HepG2 (cell line): ENCODE results near the gene ALDOA. TPM values are rescaled to one million over a fixed set of nuclear protein-coding genes. Genes with fewer than 3 reads are reported as not detected.
A peak's percentile ranks its signal among the peaks of the same experiment; 100 is the strongest.

Source experiments
- FOSL2 ChIP-seq: sonication (generic); formaldehyde crosslinking; IDR thresholded peaks from 2 replicates; pipeline ENCODE4 v1.4.0; 2020; ENCODE audit warnings: missing genetic modification reagents
- HOXD1 ChIP-seq: sonication (generic); formaldehyde crosslinking; IDR thresholded peaks from 2 replicates; pipeline ENCODE4 v1.5.0; 2020; ENCODE audit warnings: missing genetic modification reagents
- KAT2B ChIP-seq: fragments of 150-350 bp; IDR thresholded peaks from 2 replicates; pipeline ENCODE4 v1.6.1; 2014; ENCODE audit warnings: low read depth, low read length, borderline replicate concordance
- KDM1A ChIP-seq: IDR thresholded peaks from 2 replicates; pipeline ENCODE4 v1.6.1; 2016; ENCODE audit warnings: missing compliant biosample characterization
- KDM6A ChIP-seq: IDR thresholded peaks from 2 replicates; pipeline ENCODE4 v1.6.1; 2016; ENCODE audit warnings: low read depth
- NR2F1 ChIP-seq, 2 experiments: fragments of 450-650 bp in 1 of 2; formaldehyde crosslinking in 1 of 2; IDR thresholded peaks; 2 replicates each; pipeline versions ENCODE4 v1.5.0 to v1.6.1; 2016 to 2020; ENCODE audit warnings: mild to moderate bottlenecking in 1 of 2, missing compliant biosample characterization in 1 of 2, missing genetic modification reagents in 1 of 2, moderate library complexity in 1 of 2
- RAD51 ChIP-seq: fragments of 450-650 bp; IDR thresholded peaks from 2 replicates; pipeline ENCODE4 v1.6.1; 2016; ENCODE audit warnings: borderline replicate concordance
- SETDB1 ChIP-seq: sonication (generic); formaldehyde crosslinking; IDR thresholded peaks from 2 replicates; pipeline ENCODE4 v1.5.1; 2020; ENCODE audit warnings: missing genetic modification reagents, mild to moderate bottlenecking, borderline replicate concordance
- SKI ChIP-seq: fragments of 450-650 bp; IDR thresholded peaks from one replicate; pipeline ENCODE4 v1.6.1; 2018; ENCODE audit warnings: mild to moderate bottlenecking; ENCODE audit not compliant: partially characterized antibody
- SP140L ChIP-seq: sonication (generic); formaldehyde crosslinking; IDR thresholded peaks from 2 replicates; pipeline ENCODE4 v1.4.0; 2020; ENCODE audit warnings: missing genetic modification reagents, borderline replicate concordance
- SRSF9 ChIP-seq: fragments of 200-400 bp; formaldehyde crosslinking; IDR thresholded peaks from 2 replicates; pipeline ENCODE4 v1.6.1; 2018; ENCODE audit warnings: borderline replicate concordance, mild to moderate bottlenecking, low read depth, low read length; ENCODE audit not compliant: insufficient read depth, poor library complexity, severe bottlenecking
- ZNF501 ChIP-seq: sonication (generic); formaldehyde crosslinking; IDR thresholded peaks from 2 replicates; pipeline ENCODE4 v1.5.1; 2020; ENCODE audit warnings: mild to moderate bottlenecking, moderate library complexity, missing genetic modification reagents
- ZNF839 ChIP-seq: sonication (generic); formaldehyde crosslinking; IDR thresholded peaks from 2 replicates; pipeline ENCODE4 v1.4.0; 2020; ENCODE audit warnings: missing genetic modification reagents, mild to moderate bottlenecking, borderline replicate concordance
- ZNF879 ChIP-seq: sonication (generic); formaldehyde crosslinking; IDR thresholded peaks from 2 replicates; pipeline ENCODE4 v1.8.1; 2023; ENCODE audit warnings: missing genetic modification reagents
- polyA plus RNA-seq, 8 experiments: library from polyadenylated mRNA; depleted of rRNA in 3 of 8; stranded (reverse) in 7 of 8; unstranded in 1 of 8; fragments of >200 nt; fragmentation: Illumina TruSeq in 4 of 8; extraction: Trizol in 4 of 8; gene quantifications; 2 replicates each; pipeline versions ENCODE4 v1.2.1 to v1.2.3, GENCODE V29; 2011 to 2016; ENCODE audit warnings: low read depth in 4 of 8, missing spikeins in 1 of 8, mixed read lengths in 1 of 8; ENCODE audit not compliant: insufficient read depth in 1 of 8
- total RNA-seq, 5 experiments: library from RNA; depleted of rRNA; stranded (reverse); fragments of >200 nt; fragmentation: Illumina TruSeq; extraction: Trizol; gene quantifications; 2 replicates each; pipeline ENCODE4 v1.2.3, GENCODE V29; 2016; ENCODE audit warnings: low read depth in 1 of 5
- TF ChIP-seq, protein P1 (sequence below): sonication (generic); formaldehyde crosslinking; IDR thresholded peaks from 2 replicates; pipeline ENCODE4 v1.4.0; 2020; ENCODE audit warnings: mild to moderate bottlenecking, missing genetic modification reagents, borderline replicate concordance
- TF ChIP-seq, protein P2 (sequence below), 2 experiments: sonication (generic) in 1 of 2; formaldehyde crosslinking in 1 of 2; IDR thresholded peaks; 2 replicates each; pipeline versions ENCODE4 v1.4.0 to v1.6.1; 2018 to 2020; ENCODE audit warnings: missing genetic modification reagents in 2 of 2, borderline replicate concordance in 1 of 2, low read depth in 1 of 2, mild to moderate bottlenecking in 1 of 2, missing biosample characterization in 1 of 2

Gene ALDOA
- total and polyA plus RNA-seq, 2 of the 13 experiments (the other 11 are each of a cell fraction or from before 2014, with no cell fraction given) = 925 to 1,884 TPM

DNA sequence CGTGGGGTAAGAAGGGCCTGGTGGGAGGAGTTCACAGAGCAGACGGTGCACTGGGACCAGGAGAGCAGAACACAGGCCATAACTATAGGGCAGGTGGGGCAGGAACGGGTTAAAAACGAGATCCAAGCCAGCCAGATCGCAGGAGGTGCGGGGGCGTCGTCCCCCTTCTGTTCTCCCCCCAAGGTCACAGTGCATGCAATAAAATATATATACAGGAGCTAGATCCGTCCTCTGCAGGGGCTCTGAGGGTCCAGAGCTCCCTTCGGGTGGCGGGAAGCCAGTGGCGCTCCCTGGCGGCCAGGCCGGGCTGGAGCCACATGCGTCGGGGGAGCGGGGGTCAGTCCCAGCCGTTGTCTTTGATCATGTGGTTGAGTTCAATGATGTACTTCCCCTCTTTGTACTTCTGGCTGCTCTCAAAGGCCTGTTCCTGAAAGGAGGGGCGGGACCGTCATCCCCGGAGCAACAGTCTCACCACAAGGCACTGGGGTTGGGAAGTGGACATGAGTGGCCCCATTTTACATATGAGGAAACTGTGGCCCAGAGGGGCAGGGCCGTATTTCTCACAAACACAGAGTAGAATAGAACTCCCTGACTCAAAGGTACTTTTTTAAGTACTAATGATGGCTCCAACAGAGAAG is 26.9 kb downstream of the ALDOA start (continued):
- TF ChIP-seq SETDB1 (CRISPR knock-in tag) = no peak
- TF ChIP-seq, protein P1, sequence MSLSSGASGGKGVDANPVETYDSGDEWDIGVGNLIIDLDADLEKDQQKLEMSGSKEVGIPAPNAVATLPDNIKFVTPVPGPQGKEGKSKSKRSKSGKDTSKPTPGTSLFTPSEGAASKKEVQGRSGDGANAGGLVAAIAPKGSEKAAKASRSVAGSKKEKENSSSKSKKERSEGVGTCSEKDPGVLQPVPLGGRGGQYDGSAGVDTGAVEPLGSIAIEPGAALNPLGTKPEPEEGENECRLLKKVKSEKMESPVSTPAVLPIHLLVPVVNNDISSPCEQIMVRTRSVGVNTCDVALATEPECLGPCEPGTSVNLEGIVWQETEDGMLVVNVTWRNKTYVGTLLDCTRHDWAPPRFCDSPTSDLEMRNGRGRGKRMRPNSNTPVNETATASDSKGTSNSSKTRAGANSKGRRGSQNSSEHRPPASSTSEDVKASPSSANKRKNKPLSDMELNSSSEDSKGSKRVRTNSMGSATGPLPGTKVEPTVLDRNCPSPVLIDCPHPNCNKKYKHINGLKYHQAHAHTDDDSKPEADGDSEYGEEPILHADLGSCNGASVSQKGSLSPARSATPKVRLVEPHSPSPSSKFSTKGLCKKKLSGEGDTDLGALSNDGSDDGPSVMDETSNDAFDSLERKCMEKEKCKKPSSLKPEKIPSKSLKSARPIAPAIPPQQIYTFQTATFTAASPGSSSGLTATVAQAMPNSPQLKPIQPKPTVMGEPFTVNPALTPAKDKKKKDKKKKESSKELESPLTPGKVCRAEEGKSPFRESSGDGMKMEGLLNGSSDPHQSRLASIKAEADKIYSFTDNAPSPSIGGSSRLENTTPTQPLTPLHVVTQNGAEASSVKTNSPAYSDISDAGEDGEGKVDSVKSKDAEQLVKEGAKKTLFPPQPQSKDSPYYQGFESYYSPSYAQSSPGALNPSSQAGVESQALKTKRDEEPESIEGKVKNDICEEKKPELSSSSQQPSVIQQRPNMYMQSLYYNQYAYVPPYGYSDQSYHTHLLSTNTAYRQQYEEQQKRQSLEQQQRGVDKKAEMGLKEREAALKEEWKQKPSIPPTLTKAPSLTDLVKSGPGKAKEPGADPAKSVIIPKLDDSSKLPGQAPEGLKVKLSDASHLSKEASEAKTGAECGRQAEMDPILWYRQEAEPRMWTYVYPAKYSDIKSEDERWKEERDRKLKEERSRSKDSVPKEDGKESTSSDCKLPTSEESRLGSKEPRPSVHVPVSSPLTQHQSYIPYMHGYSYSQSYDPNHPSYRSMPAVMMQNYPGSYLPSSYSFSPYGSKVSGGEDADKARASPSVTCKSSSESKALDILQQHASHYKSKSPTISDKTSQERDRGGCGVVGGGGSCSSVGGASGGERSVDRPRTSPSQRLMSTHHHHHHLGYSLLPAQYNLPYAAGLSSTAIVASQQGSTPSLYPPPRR = peak; percentile 74
- TF ChIP-seq FOSL2 (CRISPR knock-in tag) = peak; percentile 47; the same call in 1 of the 2 replicates
- 0 out of 2 replicates have a peak, but pooled peaks have one; percentile 80 for TF ChIP-seq ZNF839
- TF ChIP-seq KAT2B = no peak
- TF ChIP-seq SRSF9 = no peak
- TF ChIP-seq RAD51 = no peak
- peak; percentile 78; the same call in 1 of the 2 replicates for TF ChIP-seq ZNF879 (CRISPR knock-in tag)
- peak; percentile 82; the same call in 1 of the 2 replicates for TF ChIP-seq HOXD1 (CRISPR knock-in tag)
- TF ChIP-seq KDM1A (CRISPR knock-in tag) = peak; percentile 98
- TF ChIP-seq NR2F1 (CRISPR knock-in tag; IDR thresholded peaks at IDR 0.05) = no peak
- TF ChIP-seq SP140L (CRISPR knock-in tag) = no peak
- TF ChIP-seq SKI = peak; percentile 68
- TF ChIP-seq, protein P2, sequence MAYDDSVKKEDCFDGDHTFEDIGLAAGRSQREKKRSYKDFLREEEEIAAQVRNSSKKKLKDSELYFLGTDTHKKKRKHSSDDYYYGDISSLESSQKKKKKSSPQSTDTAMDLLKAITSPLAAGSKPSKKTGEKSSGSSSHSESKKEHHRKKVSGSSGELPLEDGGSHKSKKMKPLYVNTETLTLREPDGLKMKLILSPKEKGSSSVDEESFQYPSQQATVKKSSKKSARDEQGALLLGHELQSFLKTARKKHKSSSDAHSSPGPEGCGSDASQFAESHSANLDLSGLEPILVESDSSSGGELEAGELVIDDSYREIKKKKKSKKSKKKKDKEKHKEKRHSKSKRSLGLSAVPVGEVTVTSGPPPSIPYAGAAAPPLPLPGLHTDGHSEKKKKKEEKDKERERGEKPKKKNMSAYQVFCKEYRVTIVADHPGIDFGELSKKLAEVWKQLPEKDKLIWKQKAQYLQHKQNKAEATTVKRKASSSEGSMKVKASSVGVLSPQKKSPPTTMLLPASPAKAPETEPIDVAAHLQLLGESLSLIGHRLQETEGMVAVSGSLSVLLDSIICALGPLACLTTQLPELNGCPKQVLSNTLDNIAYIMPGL (CRISPR knock-in tag; IDR thresholded peaks at IDR 0.05; ENCODE audit: borderline replicate concordance in 1 of 2, low read depth in 1 of 2) = peak; percentile 80 to 95
- TF ChIP-seq ZNF501 = no peak; the same call in none of the 2 replicates
- 0 out of 2 replicates have a peak, but pooled peaks have one; percentile 27 for TF ChIP-seq KDM6A (CRISPR knock-in tag)
